GM21737 (cell line): ENCODE results near the gene SEM1.
"Not testable (repeated sequence)": the region's sequence is repeated elsewhere in the genome, so short reads cannot be mapped to it uniquely, and the experiment has no call there.

Experiments used
- ATAC-seq: cut with Tn5 transposase; IDR thresholded peaks from one replicate; pipeline ENCODE4 v1.9.1; 2021; ENCODE audit warnings: mild to moderate bottlenecking, moderate library complexity; ENCODE audit not compliant: unreplicated experiment

SEM1 gene

GRCh38 chr7:96665689-96666088 is 44.0 kb downstream of the SEM1 start:
- no peak for ATAC-seq

- no peak for ATAC-seq
These were observed 44.9 kb downstream of the SEM1 start for GRCh38 chr7:96664793-96665192.

DNA sequence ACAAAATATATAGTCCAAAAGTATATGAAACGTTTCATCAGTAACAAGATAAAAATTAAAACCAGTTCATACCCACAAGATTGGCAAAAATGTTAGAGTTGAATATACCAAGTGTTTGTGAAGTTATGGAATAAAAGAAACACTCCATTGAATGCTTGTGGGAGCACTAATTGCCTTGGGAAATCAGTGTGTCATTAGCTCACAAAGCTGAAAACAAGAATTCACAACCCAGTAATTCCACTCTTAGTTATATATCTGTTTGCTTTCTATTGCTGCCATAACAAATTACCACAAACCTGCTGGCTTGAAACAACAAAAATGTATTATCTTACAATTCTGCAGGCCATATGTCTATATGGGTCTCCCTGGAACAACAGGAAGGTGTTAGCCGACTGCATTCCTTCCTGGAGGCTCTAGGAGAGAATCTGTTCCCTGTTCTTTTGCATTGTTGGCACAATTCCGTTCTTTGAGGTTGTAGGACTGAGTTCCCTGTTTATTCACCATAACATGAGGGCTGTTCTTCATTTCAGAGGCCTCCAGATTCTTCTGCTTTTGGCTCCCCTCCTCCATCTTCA is 45.7 kb downstream of the SEM1 start:
- ATAC-seq = no peak

DNA sequence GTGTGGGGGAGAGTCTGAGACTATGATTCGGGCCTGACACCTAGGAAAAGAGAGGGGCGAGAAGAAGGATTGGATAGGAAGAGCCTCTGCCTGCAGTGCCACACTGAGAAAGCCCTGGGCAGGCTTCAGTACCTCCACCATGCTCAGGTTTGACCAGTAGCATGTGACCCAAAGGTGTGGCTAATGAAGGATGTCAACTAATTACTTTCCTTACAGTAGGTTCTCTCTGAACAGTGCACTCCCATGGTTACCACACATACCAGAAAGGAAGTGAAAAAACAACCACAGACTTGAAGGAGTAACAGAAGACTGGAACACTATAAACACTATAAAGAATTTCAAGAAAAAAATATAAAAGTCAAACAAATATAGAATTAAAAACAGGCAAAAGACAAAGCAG is 46.2 kb downstream of the SEM1 start:
- peak; percentile 97 for ATAC-seq

DNA sequence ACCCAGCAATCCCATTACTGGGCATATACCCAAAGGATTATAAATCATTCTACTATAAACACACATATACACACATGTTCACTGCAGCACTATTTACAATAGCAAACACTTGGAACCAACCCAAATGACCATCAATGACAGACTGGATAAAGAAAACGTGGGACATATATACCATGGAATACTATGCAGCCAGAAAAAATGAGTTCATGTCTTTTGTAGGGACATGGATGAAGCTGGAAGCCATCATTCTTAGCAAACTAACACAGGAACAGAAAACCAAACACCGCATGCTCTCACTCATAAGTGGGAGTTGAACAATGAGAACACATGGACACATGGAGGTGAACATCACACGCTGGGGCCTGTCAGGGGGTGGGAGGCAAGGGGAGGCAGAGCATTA is 47.5 kb downstream of the SEM1 start:
- ATAC-seq = not testable (repeated sequence)

- ATAC-seq = no peak
These were observed 51.6 kb downstream of the SEM1 start for GRCh38 chr7:96658022-96658412.

DNA sequence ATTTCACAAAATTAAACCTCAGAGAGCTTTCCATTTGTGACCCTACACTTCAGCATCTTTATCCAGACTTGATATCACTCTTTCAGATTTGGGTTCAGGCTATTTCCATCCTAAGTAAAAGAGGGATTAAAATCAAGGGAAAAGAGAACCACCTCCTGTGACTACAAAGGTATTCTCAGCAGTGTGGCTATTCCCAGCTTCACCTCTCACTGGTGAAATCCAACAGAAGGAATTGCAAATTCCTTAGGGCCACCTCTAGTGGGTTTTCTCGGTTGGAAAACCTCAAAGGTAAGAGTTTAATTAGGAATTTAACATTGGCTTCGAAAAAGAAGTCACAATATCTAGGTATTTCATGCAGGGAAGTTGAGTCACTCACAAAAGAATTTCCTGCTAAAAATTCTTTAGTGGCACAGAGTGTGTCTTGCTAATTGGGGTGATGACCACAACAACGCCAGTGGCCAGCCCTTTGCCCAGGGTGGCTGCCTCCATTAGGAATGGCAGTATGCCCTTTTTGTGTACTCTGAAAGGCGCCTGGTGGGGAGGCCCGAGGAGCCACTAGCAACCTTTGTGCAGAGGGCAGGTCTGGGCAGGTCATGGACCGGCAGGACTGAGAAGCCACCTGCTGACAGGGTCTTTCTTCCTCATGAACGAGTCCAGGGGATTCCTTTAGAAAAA is 52.2 kb downstream of the SEM1 start:
- no peak for ATAC-seq

GRCh38 chr7:96655956-96656355 is 53.7 kb downstream of the SEM1 start:
- ATAC-seq = no peak

DNA sequence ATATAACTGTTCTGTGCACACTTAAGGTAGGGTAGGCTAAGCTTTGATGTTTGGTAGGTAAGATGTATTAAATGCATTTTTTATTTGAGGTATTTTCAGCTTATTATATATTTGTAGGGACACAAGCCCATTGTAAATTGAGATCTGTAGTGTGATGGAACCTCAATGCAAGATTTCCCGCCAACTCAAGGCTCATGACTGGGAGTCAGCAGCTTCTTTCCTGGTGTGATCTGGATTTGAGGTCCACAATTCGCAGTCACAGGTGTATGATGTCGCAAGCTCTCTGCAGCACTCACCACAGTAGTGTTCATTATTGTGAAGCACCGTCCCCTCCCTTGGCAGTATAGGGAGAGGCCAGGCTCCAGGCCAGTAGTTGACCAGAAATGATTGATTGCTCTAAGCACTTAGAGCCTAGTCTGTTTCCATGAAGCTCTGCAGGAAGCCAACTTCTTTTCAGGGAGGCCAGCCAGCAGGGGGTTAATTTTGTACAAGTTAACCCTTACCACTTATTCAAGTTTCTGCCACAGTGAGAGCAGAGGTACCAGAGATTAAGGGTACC is 54.9 kb downstream of the SEM1 start:
- ATAC-seq = no peak

DNA sequence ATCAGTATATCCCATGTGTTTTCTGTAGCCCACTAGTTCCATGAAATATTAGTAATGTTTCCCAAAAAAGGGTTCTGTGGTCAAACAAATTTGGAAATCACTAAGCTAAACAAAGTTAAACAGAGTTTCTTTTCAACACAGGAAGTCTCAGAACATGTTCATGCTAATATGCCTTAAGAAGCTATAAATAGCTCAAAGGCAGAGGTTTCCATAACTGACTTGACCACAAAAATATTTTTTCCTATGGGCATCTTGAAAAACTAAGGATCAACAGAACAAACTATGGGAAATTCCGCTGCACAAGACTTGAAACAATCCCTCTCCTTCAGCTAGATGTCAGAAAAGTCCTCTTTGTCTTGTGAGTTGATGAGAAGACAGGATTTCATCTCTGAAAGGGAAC is 59.7 kb downstream of the SEM1 start:
- ATAC-seq = no peak

DNA sequence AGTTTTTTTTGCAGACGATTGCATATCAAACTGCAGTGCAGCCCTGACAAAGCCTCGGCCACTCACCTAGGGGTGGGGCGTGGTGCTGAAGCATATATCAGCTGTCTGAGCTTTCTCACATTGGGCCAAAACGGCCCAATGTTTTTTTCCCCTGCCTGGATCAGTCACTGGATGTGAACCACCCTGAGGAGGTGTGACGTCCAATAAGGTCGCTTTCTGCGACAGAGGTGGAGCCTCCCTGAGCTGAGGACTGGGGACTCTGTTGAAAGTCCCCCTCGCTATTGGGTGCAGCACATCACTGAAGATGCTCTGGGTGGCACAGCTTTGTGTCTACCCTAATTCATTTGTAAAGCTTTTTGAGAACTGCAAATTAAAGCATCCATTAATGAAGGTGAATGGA is 60.9 kb downstream of the SEM1 start:
- no peak for ATAC-seq

- no peak for ATAC-seq
These were observed 61.9 kb downstream of the SEM1 start for GRCh38 chr7:96647733-96648132.

- ATAC-seq = no peak
These were observed 64.6 kb downstream of the SEM1 start for GRCh38 chr7:96645084-96645483.

DNA sequence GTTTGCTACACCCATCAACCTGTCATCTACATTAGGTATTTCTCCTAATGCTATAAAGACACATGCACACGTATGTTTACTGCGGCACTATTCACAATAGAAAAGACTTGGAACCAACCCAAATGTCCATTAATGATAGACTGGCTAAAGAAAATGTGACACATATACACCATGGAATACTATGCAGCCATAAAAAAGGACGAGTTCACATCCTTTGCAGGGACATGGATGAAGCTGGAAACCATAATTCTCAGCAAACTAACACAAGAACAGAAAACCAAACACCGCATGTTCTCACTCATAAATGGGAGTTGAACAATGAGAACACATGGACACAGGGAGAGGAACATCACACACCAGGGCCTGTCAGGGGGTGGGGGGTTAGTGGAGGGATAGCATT is 66.2 kb downstream of the SEM1 start:
- not testable (repeated sequence) for ATAC-seq

- ATAC-seq = no peak
These were observed 69.6 kb downstream of the SEM1 start for GRCh38 chr7:96640054-96640453.
